ENCODE results near the gene SCD5.

The SCD5 gene

DNA sequence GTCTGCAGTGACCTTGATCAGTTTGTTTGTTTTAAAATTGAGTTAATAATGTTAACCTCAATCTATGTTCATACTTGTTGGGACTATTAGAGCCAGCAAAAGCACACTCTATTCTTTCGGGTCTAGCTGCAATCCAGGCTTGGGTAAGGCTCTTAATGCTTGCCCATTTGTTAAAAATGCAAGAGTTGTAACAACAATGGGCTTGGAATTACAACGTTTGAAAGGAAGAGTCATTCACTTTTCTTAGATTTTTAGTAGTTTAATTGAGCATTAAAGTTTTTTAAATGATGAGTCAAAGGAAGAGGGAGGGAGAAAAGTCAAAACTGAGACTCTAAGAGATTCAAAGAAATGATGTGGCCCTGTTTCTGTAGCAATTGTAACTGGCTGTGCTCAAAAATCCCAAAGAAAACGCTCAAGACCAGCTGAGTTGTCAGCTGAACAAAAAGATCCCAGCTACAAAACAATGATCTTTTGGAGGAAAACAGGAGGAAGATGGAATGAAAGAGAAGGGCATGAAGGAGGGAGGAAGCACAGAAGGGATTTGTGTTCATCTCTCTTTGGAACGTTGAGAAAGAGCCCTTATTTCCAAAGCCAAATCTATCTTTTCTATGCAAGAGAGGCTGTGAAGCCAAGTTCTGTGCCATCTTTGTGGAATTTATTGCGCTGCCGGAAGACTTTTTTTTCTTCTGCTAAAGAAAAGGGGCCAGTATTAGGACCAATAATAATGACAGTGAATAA is 5.5 kb downstream of the SCD5 start:
- no peak for DNase-seq

GRCh38 chr4:82791179-82791578 is 7.4 kb downstream of the SCD5 start:
- DNase-seq: no peak

DNA sequence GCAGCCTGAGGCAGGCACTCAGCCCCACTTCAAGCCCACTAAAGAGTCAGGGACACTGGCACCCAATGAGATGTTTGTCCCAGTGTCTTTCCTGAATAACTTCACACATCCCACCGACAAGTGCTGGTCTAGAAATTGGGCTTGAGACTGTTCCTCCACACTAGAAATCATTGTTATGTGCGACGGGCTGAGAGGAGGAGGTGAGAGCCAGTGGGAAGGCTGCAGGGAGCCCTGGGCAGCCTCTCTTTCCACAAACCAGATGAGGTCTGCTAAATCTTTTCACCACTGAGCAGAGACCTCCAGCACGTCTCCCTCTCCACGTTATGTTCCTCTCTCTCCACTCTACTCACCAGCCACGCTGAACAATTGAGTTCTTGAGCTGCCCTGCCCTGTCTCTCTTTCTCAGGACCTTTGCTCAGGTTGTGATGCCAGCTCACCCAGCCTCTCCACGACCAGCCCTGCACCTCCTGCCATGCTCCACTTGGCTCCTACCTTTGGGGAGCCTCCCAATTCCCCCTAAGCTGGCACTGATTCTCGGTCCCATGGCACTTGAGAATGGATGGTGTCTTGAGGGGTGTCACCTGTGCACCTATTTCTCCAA is 8.4 kb downstream of the SCD5 start:
- no peak for DNase-seq

DNA sequence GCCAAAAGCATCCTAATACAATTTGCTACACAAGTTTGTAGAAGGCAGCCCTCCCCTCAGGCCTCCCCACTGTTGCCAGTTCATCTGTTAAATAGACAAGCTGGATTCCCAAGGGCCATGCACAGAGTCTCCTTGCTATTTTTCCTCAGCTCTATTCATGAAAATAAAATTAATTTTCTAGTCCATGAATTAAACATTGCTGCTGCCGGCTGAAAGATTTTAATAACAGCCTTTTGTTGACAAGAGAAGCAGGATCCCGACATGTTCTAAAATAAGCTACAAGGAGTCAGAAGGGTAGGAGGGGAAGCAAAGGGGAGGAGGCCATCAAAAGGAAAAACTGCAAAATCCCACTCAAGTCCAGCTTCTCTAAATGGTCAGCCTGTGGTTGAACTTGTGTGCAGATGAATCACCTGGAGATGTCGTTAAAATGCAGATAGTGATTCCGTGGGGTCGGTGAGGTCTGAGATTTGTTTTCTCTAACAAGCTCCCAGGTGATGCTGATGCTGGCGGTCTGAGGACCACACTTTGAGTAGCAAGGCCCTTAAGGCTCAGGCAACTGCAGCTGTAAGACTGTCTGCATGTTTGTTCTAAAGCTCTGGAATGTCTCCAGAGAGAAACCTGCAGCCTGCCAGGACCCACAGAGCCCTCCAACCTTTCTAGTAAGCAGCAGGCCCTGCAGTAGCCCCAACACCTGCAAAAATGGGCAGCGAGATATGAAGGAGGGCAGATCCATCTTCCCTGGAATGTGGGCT is 9.4 kb downstream of the SCD5 start:
- DNase-seq: no peak

GRCh38 chr4:82787342-82787741 is 11.3 kb downstream of the SCD5 start:
- DNase-seq: peak; percentile 39

DNA sequence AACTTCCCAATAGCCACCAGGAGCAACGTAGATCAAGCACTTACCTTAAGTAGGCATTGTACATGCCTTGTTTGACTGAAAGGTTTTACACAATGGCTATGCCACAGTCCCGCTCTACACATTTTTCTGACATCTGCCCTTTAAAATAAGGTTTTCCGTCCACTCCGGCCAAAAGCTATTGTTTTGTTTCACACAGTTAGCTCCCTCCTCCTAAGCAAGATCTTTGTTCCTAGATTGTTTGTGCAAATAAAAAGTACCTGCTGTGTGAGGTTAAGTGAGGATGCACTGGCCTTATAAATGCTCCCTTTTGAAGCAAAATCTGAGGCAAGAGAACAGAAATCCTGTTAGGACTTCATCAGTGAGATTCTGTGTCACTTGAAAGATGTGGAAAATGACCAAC is 11.8 kb downstream of the SCD5 start:
- no peak for DNase-seq

GRCh38 chr4:82785611-82786400 is 12.8 kb downstream of the SCD5 start:
- DNase-seq: peak; percentile 74

- no peak for DNase-seq
These were observed 13.7 kb downstream of the SCD5 start for GRCh38 chr4:82784681-82785610.

DNA sequence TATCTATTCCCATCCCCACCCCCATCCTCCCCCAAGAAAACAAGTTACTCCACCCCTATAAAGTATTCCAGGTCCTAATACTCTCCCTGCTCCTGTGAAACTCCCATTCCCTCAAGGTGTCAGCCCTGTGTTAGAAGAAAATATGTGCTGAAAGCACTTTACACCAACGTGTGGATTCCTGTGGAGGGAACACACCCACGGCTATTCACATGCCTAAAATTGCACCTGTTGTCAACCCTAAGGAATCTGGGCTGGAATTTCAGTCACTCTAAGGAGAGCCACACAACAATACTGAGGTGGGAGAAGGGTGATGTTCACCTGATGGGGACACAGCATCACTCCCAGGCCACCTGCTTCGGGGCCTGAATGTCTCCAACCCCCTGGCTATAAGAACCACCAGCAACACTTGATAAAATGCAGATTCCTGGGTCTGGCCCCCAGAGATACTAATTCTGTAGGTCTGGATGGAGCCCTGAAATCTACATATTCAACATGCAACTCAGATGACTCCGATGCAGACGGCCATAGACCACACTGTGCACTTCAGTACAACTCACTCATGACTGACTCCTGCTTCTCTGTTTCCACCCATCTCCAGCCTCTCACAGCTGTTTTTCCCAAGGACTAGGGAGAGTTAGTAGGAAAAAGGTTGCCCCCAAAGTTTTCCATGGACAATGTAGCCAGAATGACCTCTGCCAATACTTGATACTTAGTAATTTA is 15.8 kb downstream of the SCD5 start:
- DNase-seq: peak; percentile 22

DNA sequence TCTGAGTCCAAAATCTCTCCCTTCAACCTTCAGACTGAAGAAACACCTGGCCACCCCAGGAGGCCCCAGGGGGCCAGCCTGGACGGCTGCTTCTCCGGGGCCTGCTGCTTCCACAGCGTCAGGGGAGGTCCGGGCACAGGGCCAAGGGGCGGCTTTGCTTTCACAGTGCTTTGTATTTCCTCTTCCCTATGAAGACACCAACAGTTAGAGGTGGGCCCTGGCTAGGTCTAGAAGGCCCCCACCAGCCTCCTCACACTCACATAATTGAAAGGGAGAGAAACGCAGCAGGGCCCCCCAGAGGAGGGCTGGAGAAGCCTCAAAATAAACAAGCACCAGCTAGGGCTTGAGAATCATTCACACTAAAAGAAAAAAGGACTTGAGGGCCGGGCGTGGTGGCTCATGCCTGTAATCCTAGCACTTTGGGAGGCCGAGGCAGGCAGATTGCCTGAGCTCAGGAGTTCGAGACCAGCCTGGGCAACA is 17.8 kb downstream of the SCD5 start:
- DNase-seq: peak; percentile 36

DNA sequence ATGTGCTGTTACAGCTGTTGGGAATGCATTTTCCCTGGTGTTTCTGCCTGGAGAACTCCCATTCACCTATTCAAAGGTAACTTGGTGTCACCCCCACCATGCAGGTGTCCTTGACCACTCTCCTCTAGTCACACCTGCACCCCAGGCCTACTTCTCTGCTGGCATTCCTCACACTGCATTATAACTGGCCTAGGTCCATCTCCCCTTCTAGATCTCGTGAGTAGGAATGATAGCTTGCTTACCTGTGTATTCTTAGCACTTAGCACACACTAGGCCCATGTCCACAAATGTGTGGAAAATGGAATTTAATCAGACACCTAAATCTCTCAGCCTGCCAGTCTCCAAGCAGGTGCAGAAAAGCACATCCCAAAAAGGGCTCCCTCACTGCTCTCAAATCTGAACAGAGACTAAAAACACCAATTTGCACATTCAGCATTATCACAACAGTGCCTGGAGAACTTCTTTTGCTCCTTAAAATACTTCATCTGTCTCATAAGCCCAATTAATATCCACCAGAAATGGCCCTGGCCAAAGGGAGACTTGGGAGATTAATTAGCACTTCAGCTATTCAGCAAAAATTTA is 18.3 kb downstream of the SCD5 start:
- DNase-seq: no peak

DNA sequence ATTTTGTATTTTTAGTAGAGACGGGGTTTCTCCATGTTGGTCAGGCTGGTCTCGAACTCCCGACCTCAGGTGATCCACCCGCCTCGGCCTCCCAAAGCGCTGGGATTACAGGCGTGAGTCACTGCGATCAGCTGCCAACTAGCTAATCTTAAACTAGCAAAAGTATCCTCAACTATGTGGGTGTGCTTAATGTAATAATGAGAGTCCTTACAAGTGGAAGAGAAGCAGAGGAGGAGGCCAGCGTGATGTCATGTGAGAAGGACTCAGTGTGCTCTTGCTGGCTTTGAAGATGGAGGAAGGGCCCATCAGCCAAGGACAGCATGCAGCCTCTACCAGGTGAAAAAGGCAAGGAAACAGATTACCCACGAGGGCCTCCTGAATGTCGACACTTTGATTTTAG is 19.6 kb downstream of the SCD5 start:
- no peak for DNase-seq

GRCh38 chr4:82777857-82778525 is 20.6 kb downstream of the SCD5 start:
- DNase-seq: no peak

GRCh38 chr4:82776925-82777542 is 21.6 kb downstream of the SCD5 start:
- peak; percentile 59 for DNase-seq

DNA sequence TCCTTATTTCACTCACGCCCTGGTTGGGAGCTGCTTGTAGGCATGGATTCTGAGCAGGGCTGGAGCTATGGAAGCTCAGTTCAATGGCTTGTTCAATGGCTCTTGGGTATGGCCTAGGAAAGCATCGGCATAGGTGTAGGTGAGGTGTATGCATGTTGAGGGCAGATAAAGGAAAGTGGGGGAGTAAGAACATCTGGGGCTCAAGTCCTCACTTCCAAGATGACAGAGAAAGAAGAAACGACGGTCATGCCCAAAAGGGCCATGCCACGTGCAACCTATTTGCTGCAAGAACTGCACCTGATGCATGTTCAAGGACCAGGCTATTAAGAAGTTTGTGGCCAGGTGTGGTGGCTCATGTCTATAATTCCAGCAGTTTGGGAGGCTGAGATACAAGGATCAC is 23.4 kb downstream of the SCD5 start:
- DNase-seq: no peak

DNA sequence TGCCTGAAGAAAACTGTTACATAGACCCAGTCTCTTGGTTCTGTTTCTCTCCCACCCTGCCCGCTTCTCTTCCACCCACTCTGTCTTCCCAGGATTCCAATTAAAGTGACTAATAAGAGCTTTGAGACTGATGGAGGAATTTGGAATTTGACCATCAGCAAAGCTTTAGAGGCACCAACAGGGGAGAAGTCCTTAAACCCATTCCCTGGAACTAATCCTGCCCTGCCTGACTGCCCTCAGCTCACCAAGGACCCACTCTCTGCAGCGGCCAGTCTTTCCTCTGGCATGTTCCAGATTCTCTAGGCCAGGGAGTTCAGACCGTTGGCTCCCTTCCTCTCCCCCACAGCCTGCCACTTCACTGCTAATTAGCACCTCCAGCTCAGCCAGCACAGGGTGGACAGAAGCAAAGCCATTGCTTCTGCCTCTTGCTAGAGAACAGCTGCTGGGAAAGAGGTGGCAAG is 23.9 kb downstream of the SCD5 start:
- no peak for DNase-seq

DNA sequence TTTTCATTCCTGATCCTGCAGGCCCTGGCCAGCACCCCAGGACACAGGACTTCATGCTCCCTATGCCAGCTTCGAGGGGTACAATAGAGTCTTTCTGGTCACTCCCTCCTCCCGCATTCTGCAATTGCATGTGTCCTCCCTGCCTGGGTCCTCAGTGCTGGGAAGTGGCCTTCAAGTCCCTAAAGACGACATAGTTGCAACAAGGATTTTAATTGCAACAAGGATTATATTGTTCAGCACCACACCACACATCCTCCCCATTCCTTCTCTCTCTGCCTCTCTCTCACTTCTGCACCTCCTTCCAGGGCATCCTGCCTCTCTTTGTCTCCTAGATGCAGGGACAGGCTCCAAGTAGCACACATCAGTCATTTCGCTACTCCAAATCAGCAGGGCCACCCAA is 25.5 kb downstream of the SCD5 start:
- DNase-seq: no peak

DNA sequence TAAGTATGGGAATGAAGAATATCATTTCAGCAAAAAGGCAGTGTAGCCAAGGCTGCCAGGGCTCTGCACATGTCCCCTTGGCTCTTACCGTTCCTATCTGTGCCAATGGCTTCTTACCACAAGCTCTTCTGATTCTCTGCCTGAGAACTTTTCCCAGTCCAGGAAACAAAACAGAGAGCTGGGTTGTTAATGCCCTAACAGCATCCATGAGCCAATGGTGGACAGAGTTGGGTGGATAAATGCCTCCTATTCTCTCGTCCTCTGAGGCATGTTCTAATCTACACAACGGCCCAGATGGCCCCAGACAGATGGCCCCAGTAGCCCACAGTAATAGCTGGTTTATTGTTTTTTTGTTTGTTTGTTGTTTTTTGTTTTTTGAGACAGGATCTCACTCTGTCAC is 28.0 kb downstream of the SCD5 start:
- DNase-seq: no peak

DNA sequence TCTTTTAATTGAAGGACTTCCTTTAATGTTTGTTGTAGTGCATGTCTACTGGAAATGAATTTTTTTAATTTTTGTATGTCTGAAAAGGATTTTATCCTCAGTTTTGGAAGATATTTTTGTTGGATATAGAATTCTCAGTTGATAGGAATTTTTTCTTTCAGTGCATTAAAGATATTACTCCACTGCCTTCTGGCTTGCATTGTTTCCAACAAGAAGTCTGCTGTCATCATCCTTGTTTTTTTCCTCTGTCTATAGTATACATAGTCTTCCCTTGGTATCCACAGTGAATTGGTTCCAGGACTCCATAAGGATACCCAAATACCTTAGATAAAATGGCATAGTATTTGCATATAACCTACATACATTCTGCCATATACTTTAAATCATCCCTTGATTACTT is 33.5 kb downstream of the SCD5 start:
- DNase-seq: no peak

DNA sequence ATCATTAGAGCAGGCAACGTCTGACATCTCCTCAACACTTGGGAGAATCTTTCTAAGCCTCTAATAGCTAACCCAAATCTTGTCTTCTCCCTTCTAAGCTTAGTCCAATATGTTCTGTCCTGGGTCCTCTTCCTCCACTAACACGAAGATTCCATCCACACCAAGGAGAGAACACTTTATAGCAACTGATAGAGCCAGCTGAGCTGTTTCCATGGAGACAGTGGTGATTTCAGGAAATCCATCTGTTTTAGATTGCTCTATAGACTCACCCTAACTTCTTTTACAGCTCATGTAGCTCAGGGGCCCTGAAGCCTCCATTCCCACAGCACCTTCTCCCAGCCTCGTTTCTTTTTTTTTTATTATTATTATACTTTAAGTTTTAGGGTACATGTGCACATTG is 37.4 kb downstream of the SCD5 start:
- DNase-seq: no peak

Measured in NCI-H226 (cell line).